HepG2 (cell line): ENCODE data around the gene MAPK11. TPM values are rescaled to one million over a fixed set of nuclear protein-coding genes. Genes with fewer than 3 reads are reported as not detected.
A peak's percentile ranks its signal among the peaks of the same experiment; 100 is the strongest.

Experiments used
- ATF1 ChIP-seq: IDR thresholded peaks from 2 replicates; pipeline ENCODE4 v1.6.1; 2016; ENCODE audit warnings: mild to moderate bottlenecking, control low read depth
- CC2D1A ChIP-seq: sonication (generic); formaldehyde crosslinking; IDR thresholded peaks from 2 replicates; pipeline ENCODE4 v1.8.1; 2023; ENCODE audit warnings: mild to moderate bottlenecking, missing genetic modification reagents
- CCDC6 ChIP-seq: sonication (generic); formaldehyde crosslinking; IDR thresholded peaks from 2 replicates; pipeline ENCODE4 v1.8.1; 2022; ENCODE audit warnings: mild to moderate bottlenecking, missing genetic modification reagents, moderate library complexity
- CSRNP1 ChIP-seq: sonication (generic); formaldehyde crosslinking; IDR thresholded peaks from 2 replicates; pipeline ENCODE4 v1.8.1; 2023; ENCODE audit warnings: mild to moderate bottlenecking, missing genetic modification reagents
- DNMT3B ChIP-seq: conservative IDR thresholded peaks from 2 replicates; pipeline ENCODE4 v1.6.1; 2016; ENCODE audit warnings: missing biosample characterization, control low read depth
- EP300 ChIP-seq, 3 experiments: sonication (generic) in 1 of 3; formaldehyde crosslinking in 1 of 3; IDR thresholded peaks; 2 replicates each; pipeline versions ENCODE4 v1.5.1 to v1.6.1; 2011 to 2020; ENCODE audit warnings: low read depth in 2 of 3, low read length in 2 of 3, borderline replicate concordance in 1 of 3, improper control_type of control experiment in 1 of 3, mild to moderate bottlenecking in 1 of 3, missing genetic modification reagents in 1 of 3, moderate library complexity in 1 of 3
- GFI1 ChIP-seq: sonication (generic); formaldehyde crosslinking; IDR thresholded peaks from 2 replicates; pipeline ENCODE4 v1.5.0; 2020; ENCODE audit warnings: missing genetic modification reagents, mild to moderate bottlenecking, borderline replicate concordance
- HES4 ChIP-seq: sonication (generic); formaldehyde crosslinking; IDR thresholded peaks from 2 replicates; pipeline ENCODE4 v1.9.0; 2021; ENCODE audit warnings: mild to moderate bottlenecking, missing genetic modification reagents, borderline replicate concordance
- HMG20A ChIP-seq: IDR thresholded peaks from 2 replicates; pipeline ENCODE4 v1.6.1; 2016; ENCODE audit warnings: borderline replicate concordance
- HNRNPUL1 ChIP-seq: fragments of 200-400 bp; formaldehyde crosslinking; IDR thresholded peaks from 2 replicates; pipeline ENCODE4 v1.6.1; 2017; ENCODE audit warnings: low read depth, mild to moderate bottlenecking, low read length, moderate library complexity
- IKZF4 ChIP-seq: sonication (generic); formaldehyde crosslinking; IDR thresholded peaks from 2 replicates; pipeline ENCODE4 v1.5.1; 2020; ENCODE audit warnings: borderline replicate concordance, mild to moderate bottlenecking, low read depth, missing genetic modification reagents; ENCODE audit errors: not compliant biosample characterization
- ISL2 ChIP-seq: sonication (generic); formaldehyde crosslinking; IDR thresholded peaks from 2 replicates; pipeline ENCODE4 v1.5.0; 2020; ENCODE audit warnings: missing genetic modification reagents
- MBNL3 ChIP-seq: fragments of 250-450 bp; sonication (Bioruptor Pico); conservative IDR thresholded peaks from 2 replicates; pipeline ENCODE4 v1.8.0; 2022; ENCODE audit warnings: mild to moderate bottlenecking, inconsistent platforms
- MYNN ChIP-seq: sonication (generic); formaldehyde crosslinking; IDR thresholded peaks from 2 replicates; pipeline ENCODE4 v1.4.0; 2020; ENCODE audit warnings: mild to moderate bottlenecking, low read depth, missing genetic modification reagents
- NFKBIZ ChIP-seq: IDR thresholded peaks from 2 replicates; pipeline ENCODE4 v1.6.1; 2018; ENCODE audit warnings: missing genetic modification reagents, missing compliant biosample characterization
- NR1H2 ChIP-seq: sonication (generic); formaldehyde crosslinking; IDR thresholded peaks from 2 replicates; pipeline ENCODE4 v1.8.1; 2022; ENCODE audit warnings: low read depth, missing genetic modification reagents, borderline replicate concordance
- POLR2A ChIP-seq, 2 experiments: IDR thresholded peaks; 2 replicates each; pipeline ENCODE4 v1.6.1; 2011; ENCODE audit warnings: low read depth in 2 of 2, low read length in 2 of 2, mild to moderate bottlenecking in 1 of 2, moderate library complexity in 1 of 2; ENCODE audit not compliant: insufficient read depth in 1 of 2
- RBM22 ChIP-seq: fragments of 200-400 bp; formaldehyde crosslinking; optimal IDR thresholded peaks from 2 replicates; pipeline ENCODE3; 2017; ENCODE audit warnings: mild to moderate bottlenecking, low read length, moderate library complexity
- RFX3 ChIP-seq: IDR thresholded peaks from 2 replicates; pipeline ENCODE4 v1.6.1; 2016; ENCODE audit warnings: missing biosample characterization, missing genetic modification reagents
- RNF2 ChIP-seq: fragments of 450-650 bp; conservative IDR thresholded peaks from 2 replicates; pipeline ENCODE4 v1.6.1; 2016; ENCODE audit warnings: low read depth
- SMARCE1 ChIP-seq: fragments of 450-650 bp; IDR thresholded peaks from 2 replicates; pipeline ENCODE4 v1.6.1; 2017; ENCODE audit warnings: borderline replicate concordance
- TAF15 ChIP-seq: fragments of 200-400 bp; formaldehyde crosslinking; IDR thresholded peaks from one replicate; pipeline ENCODE4 v1.6.1; 2018; ENCODE audit warnings: mild to moderate bottlenecking, low read depth, low read length; ENCODE audit not compliant: poor library complexity, severe bottlenecking
- TOPORS ChIP-seq: sonication (generic); formaldehyde crosslinking; IDR thresholded peaks from 2 replicates; pipeline ENCODE4 v1.8.0; 2023; ENCODE audit warnings: mild to moderate bottlenecking, missing genetic modification reagents
- TRIM24 ChIP-seq: sonication (generic); formaldehyde crosslinking; IDR thresholded peaks from 2 replicates; pipeline ENCODE4 v1.8.0; 2022; ENCODE audit warnings: mild to moderate bottlenecking, missing genetic modification reagents
- ZFP36L2 ChIP-seq: sonication (generic); formaldehyde crosslinking; IDR thresholded peaks from 2 replicates; pipeline ENCODE4 v1.4.0; 2020; ENCODE audit warnings: missing genetic modification reagents
- ZNF138 ChIP-seq: sonication (generic); formaldehyde crosslinking; IDR thresholded peaks from 2 replicates; pipeline ENCODE4 v1.5.0; 2020; ENCODE audit warnings: mild to moderate bottlenecking, low read depth, missing genetic modification reagents
- ZNF180 ChIP-seq: sonication (generic); formaldehyde crosslinking; IDR thresholded peaks from 2 replicates; pipeline ENCODE4 v1.4.0; 2020; ENCODE audit warnings: low read depth, missing genetic modification reagents, borderline replicate concordance
- ZNF724P ChIP-seq: sonication (generic); formaldehyde crosslinking; IDR thresholded peaks from 2 replicates; pipeline ENCODE4 v1.8.0; 2022; ENCODE audit warnings: missing genetic modification reagents, borderline replicate concordance
- ZNF777 ChIP-seq: sonication (generic); formaldehyde crosslinking; IDR thresholded peaks from 2 replicates; pipeline ENCODE4 v1.4.0; 2020; ENCODE audit warnings: missing genetic modification reagents
- ZSCAN12 ChIP-seq: sonication (generic); formaldehyde crosslinking; IDR thresholded peaks from 2 replicates; pipeline ENCODE4 v1.9.0; 2021; ENCODE audit warnings: mild to moderate bottlenecking, missing genetic modification reagents
- polyA plus RNA-seq, 8 experiments: library from polyadenylated mRNA; depleted of rRNA in 3 of 8; stranded (reverse) in 7 of 8; unstranded in 1 of 8; fragments of >200 nt; fragmentation: Illumina TruSeq in 4 of 8; extraction: Trizol in 4 of 8; gene quantifications; 2 replicates each; pipeline versions ENCODE4 v1.2.1 to v1.2.3, GENCODE V29; 2011 to 2016; ENCODE audit warnings: low read depth in 4 of 8, missing spikeins in 1 of 8, mixed read lengths in 1 of 8; ENCODE audit not compliant: insufficient read depth in 1 of 8
- total RNA-seq, 5 experiments: library from RNA; depleted of rRNA; stranded (reverse); fragments of >200 nt; fragmentation: Illumina TruSeq; extraction: Trizol; gene quantifications; 2 replicates each; pipeline ENCODE4 v1.2.3, GENCODE V29; 2016; ENCODE audit warnings: low read depth in 1 of 5

Gene MAPK11
- total and polyA plus RNA-seq, 2 of the 13 experiments (the other 11 are each of a cell fraction or from before 2014, with no cell fraction given): 0.15 to 0.17 TPM

- TF ChIP-seq CSRNP1 (CRISPR knock-in tag) (no peak), RNF2 (no peak), ISL2 (peak; percentile 46; the same call in 1 of the 2 replicates), EP300 (IDR thresholded peaks at IDR 0.05; ENCODE audit: low read depth in 2 of 2, low read length in 2 of 2) (no peak), EP300 (CRISPR knock-in tag; IDR thresholded peaks at IDR 0.05; ENCODE audit: borderline replicate concordance) (no peak), MYNN (no peak), ZNF138 (no peak), DNMT3B (CRISPR knock-in tag) (0 out of 2 replicates have a peak, but pooled peaks have one; percentile 58), TOPORS (CRISPR knock-in tag) (no peak; the same call in 1 of the 2 replicates), SMARCE1 (no peak), RBM22 (no peak), TRIM24 (CRISPR knock-in tag) (no peak), CCDC6 (peak; percentile 30; the same call in 1 of the 2 replicates), ZSCAN12 (peak; percentile 56; the same call in 1 of the 2 replicates), ZFP36L2 (CRISPR knock-in tag) (0 out of 2 replicates have a peak, but pooled peaks have one; percentile 77), IKZF4 (peak; percentile 83), NR1H2 (CRISPR knock-in tag) (no peak), CC2D1A (CRISPR knock-in tag) (no peak), ZNF180 (CRISPR knock-in tag) (no peak), POLR2A (IDR thresholded peaks at IDR 0.05; ENCODE audit: insufficient read depth in 1 of 2, low read depth in 2 of 2, low read length in 2 of 2) (no peak), ZNF724P (no peak), HES4 (CRISPR knock-in tag) (peak; percentile 95), HMG20A (CRISPR knock-in tag) (0 out of 2 replicates have a peak, but pooled peaks have one; percentile 30), NFKBIZ (CRISPR knock-in tag) (peak; percentile 87), ZNF777 (CRISPR knock-in tag) (peak; percentile 54; the same call in 1 of the 2 replicates), RFX3 (CRISPR knock-in tag) (0 out of 2 replicates have a peak, but pooled peaks have one; percentile 36), HNRNPUL1 (no peak), GFI1 (no peak), ATF1 (CRISPR knock-in tag) (no peak), TAF15 (no peak), MBNL3 (no peak)
These were observed 650 bp upstream of the MAPK11 start (continued) for GRCh38 chr22:50270666-50271394.
